Stimulated activated CD4-positive, alpha-beta T cell treated with anti-CD3 and anti-CD28 coated beads, TNF-alpha, amount 100 ng/mL, for 4 hours (primary cell): Measurements from ENCODE around the gene U2AF2.

Experiments
- DNase-seq, 3 experiments: peaks; one replicate each; pipeline ENCODE4 v3.0.0-alpha.2; 2020; ENCODE audit warnings: low read depth in 3 of 3

The U2AF2 gene

GRCh38 chr19:55656988-55657747 is 2.3 kb downstream of the U2AF2 start:
- DNase-seq: no peak

GRCh38 chr19:55658846-55659459 is 4.1 kb downstream of the U2AF2 start:
- DNase-seq: no peak

- no peak for DNase-seq
Observed at GRCh38 chr19:55659822-55660221, 5.0 kb downstream of the U2AF2 start.

- no peak for DNase-seq
Observed at GRCh38 chr19:55660404-55660803, 5.6 kb downstream of the U2AF2 start.

- DNase-seq: no peak
Observed at GRCh38 chr19:55660991-55661390, 6.2 kb downstream of the U2AF2 start.

GRCh38 chr19:55661826-55662225 is 7.0 kb downstream of the U2AF2 start:
- DNase-seq: no peak

- DNase-seq: no peak
Observed at GRCh38 chr19:55663846-55664536, 9.2 kb downstream of the U2AF2 start.

- DNase-seq: no peak
Observed at GRCh38 chr19:55666343-55667005, 11.6 kb downstream of the U2AF2 start.

- DNase-seq: no peak
Observed at GRCh38 chr19:55667006-55667381, 12.2 kb downstream of the U2AF2 start.

GRCh38 chr19:55667511-55667910 is 12.7 kb downstream of the U2AF2 start:
- no peak for DNase-seq

- DNase-seq: no peak
Observed at GRCh38 chr19:55667958-55668357, 13.1 kb downstream of the U2AF2 start.

- DNase-seq: no peak
Observed at GRCh38 chr19:55668603-55669348, 13.9 kb downstream of the U2AF2 start.

- DNase-seq: no peak
Observed at GRCh38 chr19:55669418-55670279, 14.8 kb downstream of the U2AF2 start.

- no peak for DNase-seq
Observed at GRCh38 chr19:55670280-55671053, 15.6 kb downstream of the U2AF2 start.

- DNase-seq: no peak
Observed at GRCh38 chr19:55671054-55671378, 16.2 kb downstream of the U2AF2 start.

- DNase-seq: no peak
Observed at GRCh38 chr19:55672418-55672817, 17.6 kb downstream of the U2AF2 start.

GRCh38 chr19:55673465-55673864 is 18.6 kb downstream of the U2AF2 start:
- DNase-seq: no peak

- DNase-seq: no peak
Observed at GRCh38 chr19:55673889-55674288, 19.1 kb downstream of the U2AF2 start.

- DNase-seq: no peak
Observed at GRCh38 chr19:55674459-55674840, 19.6 kb downstream of the U2AF2 start.
